ENCODE data around the gene DPYSL4.
"Not testable (repeated sequence)": the region's sequence is repeated elsewhere in the genome, so short reads cannot be mapped to it uniquely, and the experiment has no call there.

DPYSL4 gene

DNA sequence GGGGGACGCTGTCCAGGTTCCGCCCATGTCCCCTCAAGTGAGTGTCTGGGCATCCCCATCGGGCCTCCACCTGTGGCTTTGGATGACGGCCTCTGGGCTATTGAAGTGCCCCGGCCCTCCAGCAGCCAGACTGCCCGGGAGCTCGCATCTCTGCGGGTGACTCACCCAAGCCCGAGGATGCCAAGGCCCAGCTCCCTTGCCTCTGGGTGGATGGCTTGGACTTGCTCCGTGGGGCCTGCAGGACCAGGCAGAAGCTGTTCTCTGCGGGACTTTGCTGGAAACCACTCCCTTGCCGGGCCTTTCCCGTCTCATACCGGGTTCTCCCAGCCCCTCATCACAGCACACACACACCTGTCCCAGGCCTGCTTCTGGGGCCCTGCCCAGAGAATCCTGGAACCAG is 22.4 kb downstream of the DPYSL4 start:
- 92% methylated on average over 14 of the region's 14 CpGs for WGBS, 2 experiments
- Histone ChIP-seq H3K36me3 (ENCODE audit: control insufficient read depth, insufficient read depth, low read length) (no peaks in the 10 kb centered on the region), H3K9me3 (ENCODE audit: control insufficient read depth, low read length) (no peaks in the 10 kb centered on the region), H3K4me3 (ENCODE audit: insufficient read depth, low read depth, low read length) (no peak overlapping the region), H3K27ac (ENCODE audit: insufficient read depth, low read depth, low read length, poor library complexity, severe bottlenecking) (no peak overlapping the region), H3K4me1 (ENCODE audit: control insufficient read depth, insufficient read depth, low read length) (no peaks in the 10 kb centered on the region), H3K27me3 (ENCODE audit: control insufficient read depth, insufficient read depth, low read length, poor library complexity, severe bottlenecking) (no peaks in the 10 kb centered on the region)

DNA sequence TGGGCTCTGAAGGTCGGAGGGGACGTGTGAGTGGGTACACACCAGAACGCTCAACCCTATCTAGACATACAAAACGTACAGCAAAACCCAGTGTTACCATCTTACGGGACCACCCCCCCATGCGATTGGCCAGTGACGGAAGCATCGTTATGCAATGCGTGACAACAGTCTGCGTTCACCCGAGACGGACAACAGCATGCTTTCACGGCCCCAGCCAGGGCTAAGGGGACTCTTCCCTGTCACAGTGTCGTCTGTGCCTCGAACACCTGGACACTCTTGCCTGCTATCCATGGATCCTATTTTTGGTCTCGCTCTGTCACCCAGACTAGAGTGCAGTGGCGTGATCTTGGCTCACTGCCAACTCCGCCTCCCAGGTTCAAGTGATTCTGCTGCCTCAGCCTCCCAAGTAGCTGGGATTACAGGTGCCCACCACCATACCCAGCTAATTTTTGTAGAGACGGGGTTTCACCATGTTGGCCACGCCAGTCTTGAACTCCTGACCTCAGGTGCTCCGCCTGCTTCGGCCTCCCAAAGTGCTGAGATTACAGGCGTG is 23.3 kb downstream of the DPYSL4 start:
- 95% methylated on average over 23 of the region's 23 CpGs for WGBS, 2 experiments
- Histone ChIP-seq H3K27me3 (ENCODE audit: control insufficient read depth, insufficient read depth, low read length, poor library complexity, severe bottlenecking) (no peaks in the 10 kb centered on the region), H3K4me3 (ENCODE audit: insufficient read depth, low read depth, low read length) (no peak overlapping the region), H3K36me3 (ENCODE audit: control insufficient read depth, insufficient read depth, low read length) (no peaks in the 10 kb centered on the region), H3K27ac (ENCODE audit: insufficient read depth, low read depth, low read length, poor library complexity, severe bottlenecking) (no peak overlapping the region), H3K9me3 (ENCODE audit: control insufficient read depth, low read length) (no peaks in the 10 kb centered on the region), H3K4me1 (ENCODE audit: control insufficient read depth, insufficient read depth, low read length) (no peaks in the 10 kb centered on the region)

DNA sequence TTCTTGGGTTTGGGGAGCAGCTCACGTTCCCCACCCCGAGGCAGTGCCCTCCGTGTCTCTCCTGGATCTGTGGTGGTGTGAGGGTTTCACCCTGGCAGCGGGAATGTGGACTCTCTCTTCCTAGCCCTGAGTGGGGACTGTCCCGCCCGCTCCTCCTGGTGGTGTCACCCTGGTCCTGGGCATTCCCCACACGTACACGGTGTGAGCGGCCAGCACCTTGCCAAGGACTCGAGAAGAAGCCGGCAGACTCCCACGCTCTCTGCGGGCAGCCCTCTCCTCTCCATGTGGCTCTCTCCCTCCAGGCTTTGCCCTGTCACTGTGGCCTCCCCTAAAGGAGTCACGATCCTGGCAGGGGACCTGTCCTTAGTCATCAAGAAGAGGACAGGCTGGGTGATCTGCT is 24.0 kb downstream of the DPYSL4 start:
- Histone ChIP-seq H3K27me3 (ENCODE audit: control insufficient read depth, insufficient read depth, low read length, poor library complexity, severe bottlenecking) (no peaks in the 10 kb centered on the region), H3K4me3 (ENCODE audit: insufficient read depth, low read depth, low read length) (no peak overlapping the region), H3K27ac (ENCODE audit: insufficient read depth, low read depth, low read length, poor library complexity, severe bottlenecking) (no peak overlapping the region), H3K4me1 (ENCODE audit: control insufficient read depth, insufficient read depth, low read length) (no peaks in the 10 kb centered on the region), H3K9me3 (ENCODE audit: control insufficient read depth, low read length) (no peaks in the 10 kb centered on the region), H3K36me3 (ENCODE audit: control insufficient read depth, insufficient read depth, low read length) (no peaks in the 10 kb centered on the region)
- WGBS, 2 experiments = 94 to 95% methylated on average over 14 of the region's 14 CpGs

DNA sequence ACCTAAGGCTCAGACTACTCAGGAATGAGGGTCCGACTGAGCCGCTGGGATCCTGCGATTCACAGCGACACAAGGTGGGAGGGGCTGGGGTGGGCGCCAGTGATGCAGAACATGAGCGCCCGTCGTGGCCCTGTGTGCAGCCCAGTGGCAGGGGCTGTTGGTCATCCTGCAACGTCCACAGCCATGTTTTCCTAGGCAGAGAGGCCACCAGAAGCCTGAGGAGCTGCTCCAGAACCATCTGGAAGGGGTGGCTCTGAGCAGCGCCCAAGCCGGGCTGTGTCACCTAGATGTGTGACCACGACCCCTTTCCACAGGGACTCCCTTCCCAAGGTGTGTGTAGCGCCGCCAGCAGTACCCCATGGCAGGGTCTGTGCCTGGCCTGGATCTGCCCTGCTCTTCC is 24.5 kb downstream of the DPYSL4 start:
- Histone ChIP-seq H3K4me1 (ENCODE audit: control insufficient read depth, insufficient read depth, low read length) (no peaks in the 10 kb centered on the region), H3K27ac (ENCODE audit: insufficient read depth, low read depth, low read length, poor library complexity, severe bottlenecking) (no peak overlapping the region), H3K9me3 (ENCODE audit: control insufficient read depth, low read length) (no peaks in the 10 kb centered on the region), H3K4me3 (ENCODE audit: insufficient read depth, low read depth, low read length) (no peak overlapping the region), H3K27me3 (ENCODE audit: control insufficient read depth, insufficient read depth, low read length, poor library complexity, severe bottlenecking) (no peaks in the 10 kb centered on the region), H3K36me3 (ENCODE audit: control insufficient read depth, insufficient read depth, low read length) (no peaks in the 10 kb centered on the region)
- 95 to 96% methylated on average over 14 of the region's 14 CpGs for WGBS, 2 experiments

DNA sequence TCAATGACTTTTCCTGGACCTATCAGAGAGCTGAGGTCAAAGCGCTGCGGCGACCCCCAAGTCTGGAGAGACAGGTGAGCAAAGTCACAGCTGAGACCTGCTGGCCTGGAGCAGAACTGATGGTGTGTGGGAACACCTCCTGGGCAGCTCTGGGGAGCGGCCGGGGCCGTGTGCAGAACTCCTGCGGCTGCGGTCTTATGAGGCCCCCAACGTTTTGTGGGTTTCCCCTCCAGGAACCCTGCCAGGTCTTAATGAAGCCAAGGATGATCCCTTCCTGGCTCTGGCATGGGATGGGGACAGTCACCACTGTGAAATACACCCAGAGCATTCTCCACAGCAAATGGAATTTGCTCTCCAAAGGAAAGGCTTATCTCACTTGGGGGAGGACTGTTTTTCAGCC is 26.1 kb downstream of the DPYSL4 start:
- Histone ChIP-seq H3K36me3 (ENCODE audit: control insufficient read depth, insufficient read depth, low read length) (no peaks in the 10 kb centered on the region), H3K9me3 (ENCODE audit: control insufficient read depth, low read length) (no peaks in the 10 kb centered on the region), H3K4me3 (ENCODE audit: insufficient read depth, low read depth, low read length) (no peak overlapping the region), H3K27me3 (ENCODE audit: control insufficient read depth, insufficient read depth, low read length, poor library complexity, severe bottlenecking) (no peaks in the 10 kb centered on the region), H3K27ac (ENCODE audit: insufficient read depth, low read depth, low read length, poor library complexity, severe bottlenecking) (no peak overlapping the region), H3K4me1 (ENCODE audit: control insufficient read depth, insufficient read depth, low read length) (no peaks in the 10 kb centered on the region)
- WGBS, 2 experiments = 92 to 94% methylated on average over 9 of the region's 9 CpGs

DNA sequence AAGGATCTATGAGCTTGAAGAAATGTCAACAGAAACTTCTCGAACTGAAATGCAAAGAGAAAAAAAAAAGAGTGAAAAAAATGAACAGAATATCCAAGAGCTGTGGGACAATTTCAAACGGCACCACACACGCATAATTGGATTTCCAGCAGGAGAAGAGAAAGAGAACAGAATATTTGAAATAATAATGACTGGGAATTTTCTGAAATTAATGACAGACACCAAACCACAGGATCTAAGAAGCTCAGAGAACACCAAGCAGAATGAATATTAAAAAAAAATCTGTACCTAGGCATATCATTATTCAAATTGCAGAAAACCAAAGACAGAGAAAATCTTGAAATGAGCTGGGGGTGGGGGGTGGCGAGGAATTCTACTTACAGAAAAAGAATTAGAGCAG is 27.2 kb downstream of the DPYSL4 start:
- no peak overlapping the region for H3K27ac ChIP-seq (ENCODE audit: insufficient read depth, low read depth, low read length, poor library complexity, severe bottlenecking)
- H3K9me3 ChIP-seq (ENCODE audit: control insufficient read depth, low read length) = no peaks in the 10 kb centered on the region
- H3K4me1 ChIP-seq (ENCODE audit: control insufficient read depth, insufficient read depth, low read length) = no peaks in the 10 kb centered on the region
- H3K27me3 ChIP-seq (ENCODE audit: control insufficient read depth, insufficient read depth, low read length, poor library complexity, severe bottlenecking) = no peaks in the 10 kb centered on the region
- no peak overlapping the region for H3K4me3 ChIP-seq (ENCODE audit: insufficient read depth, low read depth, low read length)
- 69 to 87% methylated on average over 3 to 4 of the region's 4 CpGs for WGBS, 2 experiments
- no peaks in the 10 kb centered on the region for H3K36me3 ChIP-seq (ENCODE audit: control insufficient read depth, insufficient read depth, low read length)

DNA sequence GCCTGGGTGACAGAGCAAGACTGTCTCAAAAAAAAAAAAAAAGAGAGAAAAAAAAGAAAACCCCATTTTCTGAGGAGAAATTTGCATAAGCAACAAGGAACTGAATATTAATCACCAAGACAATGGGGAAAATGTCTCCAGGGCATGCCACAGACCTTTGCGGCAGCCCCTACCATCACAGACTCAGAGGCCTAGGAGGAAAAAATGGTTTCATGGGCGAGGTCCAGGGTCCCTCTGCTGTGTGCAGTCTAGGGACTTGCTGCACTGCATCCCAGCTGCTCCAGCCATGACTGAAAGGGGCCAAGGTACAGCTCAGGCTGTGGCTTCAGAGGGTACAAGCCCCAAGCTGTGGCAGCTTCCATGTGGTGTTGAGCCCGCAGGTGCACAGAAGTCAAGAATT is 29.7 kb downstream of the DPYSL4 start:
- not testable (repeated sequence) for H3K36me3 ChIP-seq (ENCODE audit: control insufficient read depth, insufficient read depth, low read length); H3K4me3 ChIP-seq (ENCODE audit: insufficient read depth, low read depth, low read length); H3K9me3 ChIP-seq (ENCODE audit: control insufficient read depth, low read length); H3K27ac ChIP-seq (ENCODE audit: insufficient read depth, low read depth, low read length, poor library complexity, severe bottlenecking); H3K27me3 ChIP-seq (ENCODE audit: control insufficient read depth, insufficient read depth, low read length, poor library complexity, severe bottlenecking); H3K4me1 ChIP-seq (ENCODE audit: control insufficient read depth, insufficient read depth, low read length)
- 91 to 93% methylated on average over 3 of the region's 3 CpGs for WGBS, 2 experiments

DNA sequence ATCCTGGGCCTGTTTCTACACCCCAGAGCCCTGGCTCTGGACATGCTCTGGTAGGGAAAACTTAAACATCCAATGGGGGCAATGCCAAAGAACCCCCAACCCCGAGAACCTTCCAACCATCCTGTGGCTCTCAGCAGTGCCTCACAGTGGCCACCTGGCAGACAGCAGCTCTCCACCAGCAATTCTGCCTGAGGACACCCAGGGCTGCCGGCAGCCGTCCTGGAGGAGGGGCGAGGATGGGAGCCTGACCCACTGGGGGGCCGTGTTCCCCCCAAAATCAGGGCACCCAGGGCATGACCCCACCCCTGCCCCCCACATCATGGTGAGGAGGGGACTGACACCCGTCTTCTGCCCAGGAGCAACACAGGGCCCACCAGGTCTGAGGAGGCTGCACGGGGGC is 32.7 kb downstream of the DPYSL4 start:
- WGBS, 2 experiments = 84 to 88% methylated on average over 7 of the region's 7 CpGs

DNA sequence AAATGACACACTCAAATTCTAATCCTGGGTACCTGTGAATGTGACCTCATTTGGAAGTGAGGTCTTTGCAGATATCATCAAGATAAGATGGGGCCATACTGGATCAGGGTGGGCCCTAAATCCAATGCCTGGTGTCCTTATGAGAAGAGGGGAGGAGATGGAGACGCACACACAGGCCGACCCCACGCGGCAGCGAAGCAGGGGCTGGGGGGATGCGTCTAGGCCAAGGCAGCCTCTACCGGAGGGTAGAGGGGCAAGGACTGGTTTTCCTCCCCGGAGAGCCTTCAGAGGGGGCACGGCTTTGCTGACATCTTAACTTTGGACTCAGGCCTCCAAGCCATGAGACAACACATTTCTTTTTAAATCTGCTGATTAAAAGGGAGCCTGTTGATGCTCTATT is 33.3 kb downstream of the DPYSL4 start:
- no peak overlapping the region for H3K4me3 ChIP-seq (ENCODE audit: insufficient read depth, low read depth, low read length)
- 91 to 96% methylated on average over 9 of the region's 9 CpGs for WGBS, 2 experiments
- H3K9me3 ChIP-seq (ENCODE audit: control insufficient read depth, low read length) = no peaks in the 10 kb centered on the region
- no peak overlapping the region for H3K27ac ChIP-seq (ENCODE audit: insufficient read depth, low read depth, low read length, poor library complexity, severe bottlenecking)
- H3K27me3 ChIP-seq (ENCODE audit: control insufficient read depth, insufficient read depth, low read length, poor library complexity, severe bottlenecking) = no peaks in the 10 kb centered on the region
- H3K36me3 ChIP-seq (ENCODE audit: control insufficient read depth, insufficient read depth, low read length) = no peaks in the 10 kb centered on the region
- no peaks in the 10 kb centered on the region for H3K4me1 ChIP-seq (ENCODE audit: control insufficient read depth, insufficient read depth, low read length)

More for the DNA sequence above, 32.7 kb downstream of the DPYSL4 start:
- H3K9me3 ChIP-seq (ENCODE audit: control insufficient read depth, low read length) = no peaks in the 10 kb centered on the region
- no peaks in the 10 kb centered on the region for H3K4me1 ChIP-seq (ENCODE audit: control insufficient read depth, insufficient read depth, low read length)
- no peaks in the 10 kb centered on the region for H3K36me3 ChIP-seq (ENCODE audit: control insufficient read depth, insufficient read depth, low read length)
- H3K4me3 ChIP-seq (ENCODE audit: insufficient read depth, low read depth, low read length) = no peak overlapping the region
- no peaks in the 10 kb centered on the region for H3K27me3 ChIP-seq (ENCODE audit: control insufficient read depth, insufficient read depth, low read length, poor library complexity, severe bottlenecking)
- no peak overlapping the region for H3K27ac ChIP-seq (ENCODE audit: insufficient read depth, low read depth, low read length, poor library complexity, severe bottlenecking)

DNA sequence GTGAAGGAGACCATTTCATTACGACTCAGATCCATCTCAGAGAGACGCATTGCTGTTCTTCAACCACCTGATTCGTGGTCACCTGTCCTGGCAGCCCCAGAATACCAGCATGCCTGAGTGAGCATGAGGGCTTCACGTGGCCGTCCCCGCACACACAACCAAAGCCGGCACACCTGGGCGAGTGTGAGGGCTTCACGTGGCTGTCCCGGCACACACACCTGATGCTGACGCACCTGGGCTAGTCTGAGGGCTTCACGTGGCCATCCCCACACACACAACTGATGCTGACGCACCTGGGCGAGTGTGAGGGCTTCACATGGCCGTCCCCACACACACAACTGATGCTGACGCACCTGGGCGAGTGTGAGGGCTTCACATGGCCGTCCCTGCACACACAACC is 34.2 kb downstream of the DPYSL4 start:
- not testable (repeated sequence) for H3K27me3 ChIP-seq (ENCODE audit: control insufficient read depth, insufficient read depth, low read length, poor library complexity, severe bottlenecking); H3K36me3 ChIP-seq (ENCODE audit: control insufficient read depth, insufficient read depth, low read length); H3K27ac ChIP-seq (ENCODE audit: insufficient read depth, low read depth, low read length, poor library complexity, severe bottlenecking); H3K4me1 ChIP-seq (ENCODE audit: control insufficient read depth, insufficient read depth, low read length); H3K9me3 ChIP-seq (ENCODE audit: control insufficient read depth, low read length); H3K4me3 ChIP-seq (ENCODE audit: insufficient read depth, low read depth, low read length)
- WGBS, 2 experiments = 91 to 93% methylated on average over 18 of the region's 18 CpGs

DNA sequence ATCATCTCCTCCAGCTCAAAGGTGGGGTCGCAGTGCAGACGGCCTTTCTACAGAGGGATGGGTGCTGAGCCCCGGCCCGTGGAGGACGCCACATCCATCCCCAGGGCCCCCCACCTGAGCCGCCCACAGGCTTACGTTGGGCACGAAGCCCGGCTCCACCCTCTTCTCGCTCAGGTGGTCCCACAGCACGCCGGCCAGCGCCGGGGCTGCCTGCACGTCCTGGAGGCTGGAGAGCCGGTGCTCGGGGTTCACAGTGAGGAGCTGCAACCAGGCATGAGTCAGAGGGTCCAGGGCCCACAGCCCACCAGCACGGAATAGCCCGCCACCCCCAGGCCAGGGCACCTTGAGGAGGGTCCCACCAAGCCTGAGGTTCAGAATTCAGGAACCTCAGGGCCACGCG is 36.0 kb downstream of the DPYSL4 start:
- H3K4me1 ChIP-seq (ENCODE audit: control insufficient read depth, insufficient read depth, low read length) = no peaks in the 10 kb centered on the region
- 76 to 78% methylated on average over 21 of the region's 21 CpGs for WGBS, 2 experiments
- no peaks in the 10 kb centered on the region for H3K9me3 ChIP-seq (ENCODE audit: control insufficient read depth, low read length)
- H3K36me3 ChIP-seq (ENCODE audit: control insufficient read depth, insufficient read depth, low read length) = no peaks in the 10 kb centered on the region
- no peak overlapping the region for H3K4me3 ChIP-seq (ENCODE audit: insufficient read depth, low read depth, low read length)
- H3K27ac ChIP-seq (ENCODE audit: insufficient read depth, low read depth, low read length, poor library complexity, severe bottlenecking) = no peak overlapping the region
- no peaks in the 10 kb centered on the region for H3K27me3 ChIP-seq (ENCODE audit: control insufficient read depth, insufficient read depth, low read length, poor library complexity, severe bottlenecking)
